Pancreas (tissue), 10 donors: Measurements from ENCODE around the gene ASZ1. TPM values are rescaled to one million over a fixed set of nuclear protein-coding genes. Genes with fewer than 3 reads are reported as not detected.

Experiments
- ATAC-seq, 4 donors: fragments of 200-7000 bp; cut with Tn5 transposase; one replicate each; pipeline versions ENCODE4 v1.8.0 to v1.9.1; 2020; ENCODE audit warnings: mild to moderate bottlenecking in 4 of 4, moderate library complexity in 4 of 4
- DNase-seq, 6 donors: peaks; one replicate each; pipeline ENCODE4 v3.0.0-alpha.2; 2020
- FAIRE-seq: peaks from 2 replicates; lab custom pipeline; 2012; peaks lifted over from hg19 to GRCh38; lab: Jason Lieb, UNC
- H3K27ac ChIP-seq, 4 donors: fragments of 200-600 bp; sonication (generic); 1 replicate in 3 of 4; 2 replicates in 1 of 4; pipeline versions ENCODE4 v1.5.0 to v1.8.0; 2020
- H3K27me3 ChIP-seq, 4 donors: fragments of 200-600 bp; one replicate each; pipeline ENCODE4 v1.8.0; 2021
- H3K36me3 ChIP-seq, 3 donors: fragments of 200-600 bp; sonication (generic) in 1 of 3; one replicate each; pipeline versions ENCODE4 v1.5.0 to v1.8.0; 2020 to 2021
- H3K4me1 ChIP-seq, 3 donors: fragments of 200-600 bp; one replicate each; pipeline ENCODE4 v1.8.0; 2021
- H3K4me3 ChIP-seq, 4 donors: fragments of 200-600 bp; sonication (generic) in 2 of 4; one replicate each; pipeline versions ENCODE4 v1.5.0 to v1.8.0; 2020 to 2021
- H3K9me3 ChIP-seq, 4 donors: fragments of 200-600 bp; one replicate each; pipeline ENCODE4 v1.8.0; 2021
- WGBS, 2 donors: extraction: QIAGEN DNeasy Blood & Tissue Kit; methylation state at CpG; one replicate each; pipeline ENCODE4 v1.1.7; 2013; 5-methylcytosine and 5-hydroxymethylcytosine counted together
- intact Hi-C, 3 donors: fragments of 100-400 bp; cut with DNase I; formaldehyde crosslinking; loops; one replicate each; pipeline versions ENCODE4 v1.11.1 to v1.14.2; 2022
- polyA plus RNA-seq, 2 donors: library from polyadenylated mRNA; stranded (reverse); fragments of 200-250 nt; gene quantifications; one replicate each; pipeline ENCODE4 v1.2.3, GENCODE V29; 2013
- total RNA-seq, 6 donors: library from RNA; stranded (reverse); fragmentation: NEBNext Ultra II Directional in 4 of 6; extraction: Animal tissue kit (Norgen Biotek cat#: 25700) in 4 of 6; gene quantifications; one replicate each; pipeline versions ENCODE4 v1.2.1 to v1.2.4, GENCODE V29; 2021 to 2023
- TF ChIP-seq, protein P1 (sequence below), 4 donors: fragments of 200-600 bp; sonication (generic) in 3 of 4; IDR thresholded peaks; one replicate each; pipeline versions ENCODE4 v1.5.0 to v1.8.0; 2021; ENCODE audit warnings: antibody characterized with exemption in 4 of 4
- donor health status: healthy with polysubstance abuse.
- donor health status: DM: no; HTN: no; CAD: no; lungs with moderate emphysema.
- donor health status: DM: no; HTN: no; CAD: no.
- donor health status: control.
- donor health status: control.
- donor health status: Bipolar disorder and iron deficiency.
- donor health status: DM: yes; HTN: yes; CAD: no.
- donor health status: DM: no; HTN: no; CAD: no.
- donor health status: DM: no; HTN: no; CAD: no.
- donor health status: DM: yes; HTN: yes; CAD: no.

The ASZ1 gene
- total and polyA plus RNA-seq, 8 donors: not detected

- no peaks in the 10 kb centered on the region for H3K36me3 ChIP-seq
- H3K4me1 ChIP-seq: no peaks in the 10 kb centered on the region
- DNase-seq: no peak
- H3K27ac ChIP-seq: no peak overlapping the region
- TF ChIP-seq, protein P1, sequence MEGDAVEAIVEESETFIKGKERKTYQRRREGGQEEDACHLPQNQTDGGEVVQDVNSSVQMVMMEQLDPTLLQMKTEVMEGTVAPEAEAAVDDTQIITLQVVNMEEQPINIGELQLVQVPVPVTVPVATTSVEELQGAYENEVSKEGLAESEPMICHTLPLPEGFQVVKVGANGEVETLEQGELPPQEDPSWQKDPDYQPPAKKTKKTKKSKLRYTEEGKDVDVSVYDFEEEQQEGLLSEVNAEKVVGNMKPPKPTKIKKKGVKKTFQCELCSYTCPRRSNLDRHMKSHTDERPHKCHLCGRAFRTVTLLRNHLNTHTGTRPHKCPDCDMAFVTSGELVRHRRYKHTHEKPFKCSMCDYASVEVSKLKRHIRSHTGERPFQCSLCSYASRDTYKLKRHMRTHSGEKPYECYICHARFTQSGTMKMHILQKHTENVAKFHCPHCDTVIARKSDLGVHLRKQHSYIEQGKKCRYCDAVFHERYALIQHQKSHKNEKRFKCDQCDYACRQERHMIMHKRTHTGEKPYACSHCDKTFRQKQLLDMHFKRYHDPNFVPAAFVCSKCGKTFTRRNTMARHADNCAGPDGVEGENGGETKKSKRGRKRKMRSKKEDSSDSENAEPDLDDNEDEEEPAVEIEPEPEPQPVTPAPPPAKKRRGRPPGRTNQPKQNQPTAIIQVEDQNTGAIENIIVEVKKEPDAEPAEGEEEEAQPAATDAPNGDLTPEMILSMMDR (IDR thresholded peaks at IDR 0.05): no peak
- ATAC-seq: no peak
- no peaks in the 10 kb centered on the region for H3K9me3 ChIP-seq
- intact Hi-C loops: no loop called here
- no peak overlapping the region for H3K4me3 ChIP-seq
- FAIRE-seq: no peak
- no peaks in the 10 kb centered on the region for H3K27me3 ChIP-seq
Observed at GRCh38 chr7:117364339-117365080, 62.8 kb downstream of the ASZ1 start.

GRCh38 chr7:117362294-117362888 is 64.9 kb downstream of the ASZ1 start:
- TF ChIP-seq, protein P1 (IDR thresholded peaks at IDR 0.05): no peak
- ATAC-seq (no peak), FAIRE-seq (no peak), DNase-seq (no peak)
- H3K9me3 ChIP-seq: no peaks in the 10 kb centered on the region
- no peaks in the 10 kb centered on the region for H3K4me1 ChIP-seq
- no peak overlapping the region for H3K27ac ChIP-seq
- H3K4me3 ChIP-seq: no peak overlapping the region
- intact Hi-C loops: no loop called here
- H3K27me3 ChIP-seq: no peaks in the 10 kb centered on the region
- H3K36me3 ChIP-seq: no peaks in the 10 kb centered on the region

GRCh38 chr7:117350027-117350426 is 77.3 kb downstream of the ASZ1 start:
- FAIRE-seq (no peak), ATAC-seq (no peak), DNase-seq (no peak)
- Histone ChIP-seq H3K27ac (no peak overlapping the region), H3K36me3 (no peaks in the 10 kb centered on the region), H3K4me1 (no peaks in the 10 kb centered on the region), H3K4me3 (no peak overlapping the region), H3K27me3 (no peaks in the 10 kb centered on the region), H3K9me3 (no peaks in the 10 kb centered on the region)
- TF ChIP-seq, protein P1 (IDR thresholded peaks at IDR 0.05): no peak
- intact Hi-C loops: no loop called here
- 67 to 90% methylated on average over 1 of the region's 1 CpG for WGBS, 2 donors

DNA sequence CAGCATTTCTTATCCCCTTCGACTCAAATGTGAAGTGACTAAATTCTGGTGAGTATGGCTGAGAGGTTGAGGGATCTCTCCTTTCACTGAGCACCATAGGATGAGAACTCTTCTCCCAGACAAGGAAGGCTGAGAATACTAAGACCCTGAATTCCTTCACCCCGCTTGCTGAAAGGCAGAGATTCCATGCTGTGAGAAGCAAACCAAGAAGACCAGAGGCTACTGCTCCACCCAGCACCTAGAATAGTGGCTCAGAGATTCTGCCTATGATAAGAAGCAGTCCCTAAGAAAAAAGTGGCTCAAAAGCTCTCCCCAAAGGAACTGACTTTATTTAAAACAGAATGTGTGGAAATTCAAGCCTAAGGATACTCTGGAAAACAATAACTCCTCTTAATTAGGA is 77.7 kb downstream of the ASZ1 start:
- ATAC-seq (no peak), DNase-seq (no peak), FAIRE-seq (no peak)
- Histone ChIP-seq H3K27ac (no peak overlapping the region), H3K36me3 (no peaks in the 10 kb centered on the region), H3K4me3 (no peak overlapping the region), H3K9me3 (no peaks in the 10 kb centered on the region), H3K27me3 (no peaks in the 10 kb centered on the region), H3K4me1 (no peaks in the 10 kb centered on the region)
- WGBS, 2 donors: 63 to 73% methylated on average over 2 of the region's 2 CpGs
- intact Hi-C loops: no loop called here
- TF ChIP-seq, protein P1 (IDR thresholded peaks at IDR 0.05): no peak
